GM12878 (cell line): ENCODE results near the gene ZDHHC1. TPM values are rescaled to one million over a fixed set of nuclear protein-coding genes. Genes with fewer than 3 reads are reported as not detected.

Experiments
- CEBPB ChIP-seq, 2 experiments: fragments of 150-350 bp in 1 of 2; IDR thresholded peaks; 2 replicates each; pipeline ENCODE4 v1.6.1; 2012 to 2014; ENCODE audit warnings: low read depth in 2 of 2, low read length in 2 of 2, borderline replicate concordance in 1 of 2, inconsistent platforms in 1 of 2
- POLR2A ChIP-seq: IDR thresholded peaks from 2 replicates; pipeline ENCODE4 v1.6.1; 2011; ENCODE audit warnings: low read depth, mild to moderate bottlenecking, low read length
- SMC3 ChIP-seq: IDR thresholded peaks from 2 replicates; pipeline ENCODE4 v1.6.1; 2011; ENCODE audit warnings: low read length, improper control_type of control experiment, borderline replicate concordance
- SREBF1 ChIP-seq: IDR thresholded peaks from 2 replicates; pipeline ENCODE4 v1.6.1; 2012; ENCODE audit warnings: mild to moderate bottlenecking, low read length
- polyA plus RNA-seq, 11 experiments: library from polyadenylated mRNA; depleted of rRNA in 4 of 11; unstranded in 6 of 11; stranded (reverse) in 5 of 11; fragments of >200 nt; fragmentation: Nextera tagmentation in 4 of 11; fragmentation: Illumina TruSeq in 1 of 11; extraction: Ambion mirVana in 4 of 11; extraction: Trizol in 1 of 11; gene quantifications; 1 replicate in 1 of 11; 2 replicates in 10 of 11; pipeline versions ENCODE4 v1.2.1 to v1.2.3, GENCODE V29; 2011 to 2016; ENCODE audit warnings: inconsistent platforms in 2 of 11, missing spikeins in 2 of 11, low read depth in 1 of 11
- total RNA-seq, 4 experiments: library from RNA; depleted of rRNA in 3 of 4; stranded (reverse); fragments of >200 nt in 3 of 4; fragmentation: Illumina TruSeq in 1 of 4; extraction: Trizol in 1 of 4; gene quantifications; 2 replicates each; pipeline versions ENCODE4 v1.2.1 to v1.2.3, GENCODE V29; 2013 to 2021
- TF ChIP-seq, protein P1 (sequence below): fragments of 450-650 bp; IDR thresholded peaks from 2 replicates; pipeline ENCODE4 v1.6.1; 2018; ENCODE audit warnings: borderline replicate concordance, mild to moderate bottlenecking; ENCODE audit not compliant: partially characterized antibody
- TF ChIP-seq, protein P2 (sequence below): fragments of 450-650 bp; conservative IDR thresholded peaks from 2 replicates; pipeline ENCODE4 v1.6.1; 2017; ENCODE audit warnings: mild to moderate bottlenecking, moderate library complexity
- TF ChIP-seq, protein P3 (sequence below): fragments of 450-650 bp; IDR thresholded peaks from 2 replicates; pipeline ENCODE4 v1.6.1; 2018; ENCODE audit warnings: mild to moderate bottlenecking, low read depth, moderate library complexity; ENCODE audit not compliant: partially characterized antibody

ZDHHC1 gene
- total and polyA plus RNA-seq, 10 of the 15 experiments (the other 5 are each of a cell fraction or from before 2014, with no cell fraction given): 0.07 to 1.2 (median 0.66) TPM; not detected in 2

DNA sequence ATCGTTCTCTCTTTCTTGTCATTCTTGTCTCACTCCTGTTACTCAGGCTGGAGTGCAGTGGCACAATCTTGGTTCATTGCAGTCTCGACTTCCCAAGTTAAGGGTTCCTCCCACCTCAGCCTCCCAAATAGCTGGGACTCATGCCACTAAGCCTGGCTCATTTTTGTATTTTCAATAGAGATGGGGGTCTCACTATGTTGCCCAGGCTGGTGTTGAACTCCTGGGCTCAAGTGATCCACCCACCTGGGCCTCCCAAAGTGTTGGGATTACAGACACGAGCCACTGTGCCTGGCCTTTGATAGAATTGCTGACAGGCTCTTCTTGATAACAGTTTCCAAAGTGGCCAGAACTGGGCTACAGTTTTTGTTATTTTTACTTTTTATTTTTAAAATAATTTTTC is 55.2 kb downstream of the ZDHHC1 start (continued):
- TF ChIP-seq CEBPB (IDR thresholded peaks at IDR 0.05; ENCODE audit: borderline replicate concordance in 1 of 2, low read depth in 2 of 2, low read length in 2 of 2): no peak
- TF ChIP-seq, protein P1, sequence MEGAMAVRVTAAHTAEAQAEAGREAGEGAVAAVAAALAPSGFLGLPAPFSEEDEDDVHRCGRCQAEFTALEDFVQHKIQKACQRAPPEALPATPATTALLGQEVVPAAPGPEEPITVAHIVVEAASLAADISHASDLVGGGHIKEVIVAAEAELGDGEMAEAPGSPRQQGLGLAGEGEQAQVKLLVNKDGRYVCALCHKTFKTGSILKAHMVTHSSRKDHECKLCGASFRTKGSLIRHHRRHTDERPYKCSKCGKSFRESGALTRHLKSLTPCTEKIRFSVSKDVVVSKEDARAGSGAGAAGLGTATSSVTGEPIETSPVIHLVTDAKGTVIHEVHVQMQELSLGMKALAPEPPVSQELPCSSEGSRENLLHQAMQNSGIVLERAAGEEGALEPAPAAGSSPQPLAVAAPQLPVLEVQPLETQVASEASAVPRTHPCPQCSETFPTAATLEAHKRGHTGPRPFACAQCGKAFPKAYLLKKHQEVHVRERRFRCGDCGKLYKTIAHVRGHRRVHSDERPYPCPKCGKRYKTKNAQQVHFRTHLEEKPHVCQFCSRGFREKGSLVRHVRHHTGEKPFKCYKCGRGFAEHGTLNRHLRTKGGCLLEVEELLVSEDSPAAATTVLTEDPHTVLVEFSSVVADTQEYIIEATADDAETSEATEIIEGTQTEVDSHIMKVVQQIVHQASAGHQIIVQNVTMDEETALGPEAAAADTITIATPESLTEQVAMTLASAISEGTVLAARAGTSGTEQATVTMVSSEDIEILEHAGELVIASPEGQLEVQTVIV: no peak
- no peak for TF ChIP-seq POLR2A
- no peak for TF ChIP-seq SREBF1
- TF ChIP-seq, protein P2, sequence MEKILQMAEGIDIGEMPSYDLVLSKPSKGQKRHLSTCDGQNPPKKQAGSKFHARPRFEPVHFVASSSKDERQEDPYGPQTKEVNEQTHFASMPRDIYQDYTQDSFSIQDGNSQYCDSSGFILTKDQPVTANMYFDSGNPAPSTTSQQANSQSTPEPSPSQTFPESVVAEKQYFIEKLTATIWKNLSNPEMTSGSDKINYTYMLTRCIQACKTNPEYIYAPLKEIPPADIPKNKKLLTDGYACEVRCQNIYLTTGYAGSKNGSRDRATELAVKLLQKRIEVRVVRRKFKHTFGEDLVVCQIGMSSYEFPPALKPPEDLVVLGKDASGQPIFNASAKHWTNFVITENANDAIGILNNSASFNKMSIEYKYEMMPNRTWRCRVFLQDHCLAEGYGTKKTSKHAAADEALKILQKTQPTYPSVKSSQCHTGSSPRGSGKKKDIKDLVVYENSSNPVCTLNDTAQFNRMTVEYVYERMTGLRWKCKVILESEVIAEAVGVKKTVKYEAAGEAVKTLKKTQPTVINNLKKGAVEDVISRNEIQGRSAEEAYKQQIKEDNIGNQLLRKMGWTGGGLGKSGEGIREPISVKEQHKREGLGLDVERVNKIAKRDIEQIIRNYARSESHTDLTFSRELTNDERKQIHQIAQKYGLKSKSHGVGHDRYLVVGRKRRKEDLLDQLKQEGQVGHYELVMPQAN: no peak
- TF ChIP-seq SMC3: no peak
- TF ChIP-seq, protein P3, sequence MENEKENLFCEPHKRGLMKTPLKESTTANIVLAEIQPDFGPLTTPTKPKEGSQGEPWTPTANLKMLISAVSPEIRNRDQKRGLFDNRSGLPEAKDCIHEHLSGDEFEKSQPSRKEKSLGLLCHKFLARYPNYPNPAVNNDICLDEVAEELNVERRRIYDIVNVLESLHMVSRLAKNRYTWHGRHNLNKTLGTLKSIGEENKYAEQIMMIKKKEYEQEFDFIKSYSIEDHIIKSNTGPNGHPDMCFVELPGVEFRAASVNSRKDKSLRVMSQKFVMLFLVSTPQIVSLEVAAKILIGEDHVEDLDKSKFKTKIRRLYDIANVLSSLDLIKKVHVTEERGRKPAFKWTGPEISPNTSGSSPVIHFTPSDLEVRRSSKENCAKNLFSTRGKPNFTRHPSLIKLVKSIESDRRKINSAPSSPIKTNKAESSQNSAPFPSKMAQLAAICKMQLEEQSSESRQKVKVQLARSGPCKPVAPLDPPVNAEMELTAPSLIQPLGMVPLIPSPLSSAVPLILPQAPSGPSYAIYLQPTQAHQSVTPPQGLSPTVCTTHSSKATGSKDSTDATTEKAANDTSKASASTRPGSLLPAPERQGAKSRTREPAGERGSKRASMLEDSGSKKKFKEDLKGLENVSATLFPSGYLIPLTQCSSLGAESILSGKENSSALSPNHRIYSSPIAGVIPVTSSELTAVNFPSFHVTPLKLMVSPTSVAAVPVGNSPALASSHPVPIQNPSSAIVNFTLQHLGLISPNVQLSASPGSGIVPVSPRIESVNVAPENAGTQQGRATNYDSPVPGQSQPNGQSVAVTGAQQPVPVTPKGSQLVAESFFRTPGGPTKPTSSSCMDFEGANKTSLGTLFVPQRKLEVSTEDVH: no peak
- TF ChIP-seq, all 136 proteins: peak for 0
